ENCODE data around the gene CWC15. TPM values are rescaled to one million over a fixed set of nuclear protein-coding genes. Genes with fewer than 3 reads are reported as not detected.
A peak's percentile ranks its signal among the peaks of the same experiment; 100 is the strongest.

CWC15 gene
- total RNA-seq, 1 donor from 2014 or later = 59.2 TPM

DNA sequence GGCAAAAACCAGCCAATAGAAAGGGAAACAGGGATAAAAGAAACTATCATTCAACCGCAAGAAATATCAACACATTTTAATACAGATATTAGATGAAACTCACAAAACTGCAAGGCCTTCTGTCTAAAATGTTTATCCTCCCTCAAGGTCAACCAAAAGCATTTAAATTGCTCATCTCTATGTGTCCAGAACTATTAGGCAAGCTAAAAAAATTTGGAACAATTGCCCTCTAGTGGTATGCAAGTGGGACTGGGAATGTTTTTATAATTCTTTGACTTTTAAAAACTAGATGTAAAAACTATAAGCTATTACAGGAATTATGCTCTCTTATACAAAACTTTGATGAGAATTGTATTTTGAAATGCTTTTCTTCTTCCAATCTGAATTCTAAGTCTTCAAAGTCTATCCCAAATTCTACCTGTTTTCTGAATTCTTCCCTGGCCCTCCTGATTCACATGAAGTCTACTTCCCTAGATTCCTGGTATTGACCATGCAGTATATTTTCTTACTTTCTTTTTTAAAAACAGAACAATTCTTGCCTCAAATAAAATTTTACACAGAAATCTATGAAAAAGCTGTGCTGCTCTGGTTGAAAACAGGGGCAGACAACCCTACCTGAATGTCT lies 4.9 kb downstream of the CWC15 start:
- Histone ChIP-seq H3K27me3 (ENCODE audit: insufficient read depth, low read length) (no peaks in the 10 kb centered on the region), H3K27ac (ENCODE audit: low read depth, low read length) (no peak overlapping the region), H3K9me3 (ENCODE audit: insufficient read depth, low read depth, low read length) (no peaks in the 10 kb centered on the region), H3K4me3 (ENCODE audit: insufficient read depth, low read depth, low read length) (no peak overlapping the region), H4K20me1 (ENCODE audit: insufficient read depth, low read length) (peaks cover 16% of the 10 kb centered on the region), H3K4me1 (ENCODE audit: insufficient read depth, low read length) (peaks cover 4% of the 10 kb centered on the region), H3K79me2 (ENCODE audit: insufficient read depth, low read length) (peaks cover 18% of the 10 kb centered on the region), H3K4me2 (ENCODE audit: low read length) (no peak overlapping the region), H2AFZ (ENCODE audit: low read depth, low read length) (no peak overlapping the region), H3K9ac (ENCODE audit: low read length) (peak overlapping the region; percentile 18), H3K36me3 (ENCODE audit: insufficient read depth, low read length) (peaks cover 68% of the 10 kb centered on the region)
- peak; percentile 12 for DNase-seq (ENCODE audit: low read depth)
- no peak overlapping the region for H3K27ac Mint-ChIP-seq (ENCODE audit: unreplicated experiment)
- FAIRE-seq = peak; percentile 39
- TF ChIP-seq CTCF (IDR thresholded peaks at IDR 0.05; ENCODE audit: insufficient read depth, low read depth, low read length) (peak; percentile 71), EZH2 (IDR thresholded peaks at IDR 0.05; ENCODE audit: insufficient read depth, low read length) (no peak)
- H3K4me1 Mint-ChIP-seq (ENCODE audit: low read depth, unreplicated experiment) = peaks cover 4% of the 10 kb centered on the region
- peak overlapping the region; percentile 27 for H3K4me3 Mint-ChIP-seq (ENCODE audit: unreplicated experiment)
- no peaks in the 10 kb centered on the region for H3K27me3 Mint-ChIP-seq (ENCODE audit: low read depth, unreplicated experiment)
- H3K36me3 Mint-ChIP-seq (ENCODE audit: low read depth, unreplicated experiment) = peaks cover 7% of the 10 kb centered on the region
- H3K9me3 Mint-ChIP-seq (ENCODE audit: unreplicated experiment) = no peaks in the 10 kb centered on the region

DNA sequence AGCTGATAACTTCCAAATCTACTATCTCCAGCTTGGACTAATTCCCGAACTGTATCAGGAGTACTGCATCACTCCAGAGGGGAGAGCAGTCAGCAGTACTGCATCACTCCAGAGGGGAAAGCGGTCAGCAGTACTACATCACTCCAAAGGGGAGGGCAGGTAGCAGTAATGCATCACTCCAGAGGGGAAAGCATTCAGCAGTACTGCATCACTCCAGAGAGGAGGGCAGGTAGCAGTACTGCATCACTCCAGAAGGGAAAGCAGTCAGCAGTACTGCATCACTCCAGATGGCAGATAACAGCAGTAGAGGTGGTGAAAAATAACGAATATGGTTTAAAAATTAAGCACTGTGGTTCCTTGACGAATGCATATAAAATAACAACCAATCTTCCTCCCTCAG lies 8.4 kb downstream of the CWC15 start:
- H3K36me3 ChIP-seq (ENCODE audit: insufficient read depth, low read length) = peaks cover 75% of the 10 kb centered on the region
- FAIRE-seq = no peak
- H3K4me2 ChIP-seq (ENCODE audit: low read length) = no peak overlapping the region
- Mint-ChIP-seq H3K27ac (ENCODE audit: unreplicated experiment) (no peak overlapping the region), H3K27me3 (ENCODE audit: low read depth, unreplicated experiment) (no peaks in the 10 kb centered on the region), H3K4me3 (ENCODE audit: unreplicated experiment) (no peak overlapping the region), H3K36me3 (ENCODE audit: low read depth, unreplicated experiment) (peaks cover 10% of the 10 kb centered on the region), H3K4me1 (ENCODE audit: low read depth, unreplicated experiment) (no peaks in the 10 kb centered on the region), H3K9me3 (ENCODE audit: unreplicated experiment) (no peaks in the 10 kb centered on the region)
- peaks cover 16% of the 10 kb centered on the region for H4K20me1 ChIP-seq (ENCODE audit: insufficient read depth, low read length)
- H3K27me3 ChIP-seq (ENCODE audit: insufficient read depth, low read length) = no peaks in the 10 kb centered on the region
- no peaks in the 10 kb centered on the region for H3K9me3 ChIP-seq (ENCODE audit: insufficient read depth, low read depth, low read length)
- DNase-seq (ENCODE audit: low read depth) = no peak
- no peak overlapping the region for H3K27ac ChIP-seq (ENCODE audit: low read depth, low read length)
- H3K9ac ChIP-seq (ENCODE audit: low read length) = no peak overlapping the region
- H3K79me2 ChIP-seq (ENCODE audit: insufficient read depth, low read length) = no peaks in the 10 kb centered on the region
- no peak for TF ChIP-seq CTCF (IDR thresholded peaks at IDR 0.05; ENCODE audit: insufficient read depth, low read depth, low read length)
- no peak overlapping the region for H2AFZ ChIP-seq (ENCODE audit: low read depth, low read length)
- H3K4me3 ChIP-seq (ENCODE audit: insufficient read depth, low read depth, low read length) = no peak overlapping the region
- no peaks in the 10 kb centered on the region for H3K4me1 ChIP-seq (ENCODE audit: insufficient read depth, low read length)

GRCh38 chr11:94961255-94961654 lies 12.1 kb downstream of the CWC15 start:
- no peak for DNase-seq (ENCODE audit: low read depth)
- no peaks in the 10 kb centered on the region for H3K27me3 Mint-ChIP-seq (ENCODE audit: low read depth, unreplicated experiment)
- peaks cover 5% of the 10 kb centered on the region for H3K4me1 Mint-ChIP-seq (ENCODE audit: low read depth, unreplicated experiment)
- H3K36me3 Mint-ChIP-seq (ENCODE audit: low read depth, unreplicated experiment) = peaks cover 8% of the 10 kb centered on the region
- no peak overlapping the region for H3K4me3 Mint-ChIP-seq (ENCODE audit: unreplicated experiment)
- peaks cover 51% of the 10 kb centered on the region for H3K36me3 ChIP-seq (ENCODE audit: insufficient read depth, low read length)
- no peak overlapping the region for H2AFZ ChIP-seq (ENCODE audit: low read depth, low read length)
- H3K9me3 Mint-ChIP-seq (ENCODE audit: unreplicated experiment) = no peaks in the 10 kb centered on the region
- peaks cover 7% of the 10 kb centered on the region for H4K20me1 ChIP-seq (ENCODE audit: insufficient read depth, low read length)
- TF ChIP-seq EZH2 (IDR thresholded peaks at IDR 0.05; ENCODE audit: insufficient read depth, low read length) (no peak), CTCF (IDR thresholded peaks at IDR 0.05; ENCODE audit: insufficient read depth, low read depth, low read length) (no peak)
- H3K9me3 ChIP-seq (ENCODE audit: insufficient read depth, low read depth, low read length) = no peaks in the 10 kb centered on the region
- H3K27ac ChIP-seq (ENCODE audit: low read depth, low read length) = no peak overlapping the region
- H3K27me3 ChIP-seq (ENCODE audit: insufficient read depth, low read length) = no peaks in the 10 kb centered on the region
- no peak overlapping the region for H3K4me2 ChIP-seq (ENCODE audit: low read length)
- no peak overlapping the region for H3K27ac Mint-ChIP-seq (ENCODE audit: unreplicated experiment)
- H3K9ac ChIP-seq (ENCODE audit: low read length) = no peak overlapping the region
- no peaks in the 10 kb centered on the region for H3K79me2 ChIP-seq (ENCODE audit: insufficient read depth, low read length)
- H3K4me1 ChIP-seq (ENCODE audit: insufficient read depth, low read length) = no peaks in the 10 kb centered on the region
- FAIRE-seq = no peak
- no peak overlapping the region for H3K4me3 ChIP-seq (ENCODE audit: insufficient read depth, low read depth, low read length)

Data from astrocyte (in vitro differentiated cells and primary cell).